Breast epithelium (tissue), 4 donors: ENCODE data around the gene EPHA3. TPM values are rescaled to one million over a fixed set of nuclear protein-coding genes. Genes with fewer than 3 reads are reported as not detected.

Experiments
- DNase-seq, 2 donors: peaks; one replicate each; pipeline ENCODE4 v3.0.0-alpha.2; 2019; ENCODE audit warnings: low spot score in 2 of 2
- H3K27ac ChIP-seq, 2 donors: fragments of 200-600 bp; sonication (generic) in 1 of 2; one replicate each; pipeline ENCODE4 v1.5.1; 2016 to 2019; ENCODE audit warnings: mild to moderate bottlenecking in 1 of 2
- H3K27me3 ChIP-seq, 2 donors: fragments of 200-600 bp; sonication (generic) in 1 of 2; one replicate each; pipeline versions ENCODE4 v1.5.1 to v1.6.0; 2017 to 2019; ENCODE audit warnings: control low read depth in 1 of 2, mild to moderate bottlenecking in 1 of 2
- H3K36me3 ChIP-seq: fragments of 200-600 bp; one replicate; pipeline ENCODE4 v1.5.1; 2019
- H3K4me1 ChIP-seq, 2 donors: fragments of 200-600 bp; sonication (generic); one replicate each; pipeline ENCODE4 v1.5.1; 2016 to 2019; ENCODE audit warnings: control low read depth in 1 of 2
- H3K4me3 ChIP-seq, 3 donors: fragments of 200-600 bp; sonication (generic); 1 replicate in 2 of 3; 2 replicates in 1 of 3; pipeline ENCODE4 v1.5.1; 2016 to 2019; ENCODE audit warnings: mild to moderate bottlenecking in 3 of 3, moderate library complexity in 2 of 3
- H3K9me3 ChIP-seq, 2 donors: fragments of 200-600 bp; sonication (generic) in 1 of 2; one replicate each; pipeline ENCODE4 v1.5.1; 2016 to 2019; ENCODE audit warnings: control low read depth in 1 of 2
- POLR2A ChIP-seq: fragments of 450-650 bp; IDR thresholded peaks from one replicate; pipeline ENCODE4 v1.6.1; 2016; ENCODE audit warnings: antibody characterized with exemption, mild to moderate bottlenecking, moderate library complexity
- POLR2AphosphoS5 ChIP-seq, 3 donors: sonication (generic); formaldehyde crosslinking; IDR thresholded peaks; one replicate each; pipeline ENCODE4 v1.6.1; 2017; ENCODE audit warnings: antibody characterized with exemption in 3 of 3
- intact Hi-C: fragments of 100-400 bp; cut with DNase I; formaldehyde crosslinking; loops from one replicate; pipeline ENCODE4 v1.15.1; 2023; ENCODE audit warnings: low total_unique reads
- total RNA-seq, 3 donors: library from RNA; depleted of rRNA; stranded (reverse); fragments of >200 nt; gene quantifications; one replicate each; pipeline ENCODE4 v1.1.0, GENCODE V29; 2016
- TF ChIP-seq, protein P1 (sequence below), 3 donors: fragments of 450-650 bp; IDR thresholded peaks; one replicate each; pipeline ENCODE4 v1.5.1; 2016 to 2017; ENCODE audit warnings: antibody characterized with exemption in 3 of 3, mild to moderate bottlenecking in 3 of 3, moderate library complexity in 3 of 3

EPHA3 gene
- total RNA-seq, 3 donors from 2014 or later = 1.0 to 3.9 (median 3.7) TPM

DNA sequence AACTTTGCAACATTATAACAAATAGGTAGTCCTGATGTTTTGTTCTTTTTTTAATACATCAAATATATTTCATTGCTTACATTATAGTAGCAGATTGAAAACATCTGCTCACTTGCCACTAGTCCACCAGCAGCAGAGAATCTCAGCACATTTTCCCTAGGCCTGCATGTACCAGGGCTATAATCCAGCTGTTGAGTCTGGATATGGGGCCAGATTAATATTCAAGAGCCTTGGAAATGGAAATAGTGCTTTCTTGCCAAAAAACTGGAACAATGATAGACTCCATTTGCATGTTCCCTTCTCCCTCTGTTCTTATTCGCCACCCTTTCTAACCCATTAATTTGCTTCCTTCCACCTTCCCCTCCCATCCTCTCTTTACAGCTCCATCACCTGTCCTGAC lies 288.0 kb downstream of the EPHA3 start:
- intact Hi-C loops = no loop called here

GRCh38 chr3:89395996-89396395 lies 288.6 kb downstream of the EPHA3 start:
- Histone ChIP-seq H3K4me1 (no peaks in the 10 kb centered on the region), H3K9me3 (no peaks in the 10 kb centered on the region), H3K36me3 (no peaks in the 10 kb centered on the region), H3K27me3 (no peaks in the 10 kb centered on the region), H3K27ac (no peak overlapping the region), H3K4me3 (no peak overlapping the region)
- DNase-seq = no peak
- intact Hi-C loops = no loop called here
- no peak for TF ChIP-seq POLR2A
- no peak for TF ChIP-seq POLR2AphosphoS5 (IDR thresholded peaks at IDR 0.05)
- TF ChIP-seq, protein P1, sequence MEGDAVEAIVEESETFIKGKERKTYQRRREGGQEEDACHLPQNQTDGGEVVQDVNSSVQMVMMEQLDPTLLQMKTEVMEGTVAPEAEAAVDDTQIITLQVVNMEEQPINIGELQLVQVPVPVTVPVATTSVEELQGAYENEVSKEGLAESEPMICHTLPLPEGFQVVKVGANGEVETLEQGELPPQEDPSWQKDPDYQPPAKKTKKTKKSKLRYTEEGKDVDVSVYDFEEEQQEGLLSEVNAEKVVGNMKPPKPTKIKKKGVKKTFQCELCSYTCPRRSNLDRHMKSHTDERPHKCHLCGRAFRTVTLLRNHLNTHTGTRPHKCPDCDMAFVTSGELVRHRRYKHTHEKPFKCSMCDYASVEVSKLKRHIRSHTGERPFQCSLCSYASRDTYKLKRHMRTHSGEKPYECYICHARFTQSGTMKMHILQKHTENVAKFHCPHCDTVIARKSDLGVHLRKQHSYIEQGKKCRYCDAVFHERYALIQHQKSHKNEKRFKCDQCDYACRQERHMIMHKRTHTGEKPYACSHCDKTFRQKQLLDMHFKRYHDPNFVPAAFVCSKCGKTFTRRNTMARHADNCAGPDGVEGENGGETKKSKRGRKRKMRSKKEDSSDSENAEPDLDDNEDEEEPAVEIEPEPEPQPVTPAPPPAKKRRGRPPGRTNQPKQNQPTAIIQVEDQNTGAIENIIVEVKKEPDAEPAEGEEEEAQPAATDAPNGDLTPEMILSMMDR (IDR thresholded peaks at IDR 0.05) = no peak

More for the DNA sequence above, 288.0 kb downstream of the EPHA3 start:
- Histone ChIP-seq H3K4me3 (no peak overlapping the region), H3K27ac (no peak overlapping the region), H3K27me3 (no peaks in the 10 kb centered on the region), H3K36me3 (no peaks in the 10 kb centered on the region), H3K4me1 (no peaks in the 10 kb centered on the region), H3K9me3 (no peaks in the 10 kb centered on the region)
- TF ChIP-seq POLR2AphosphoS5 (IDR thresholded peaks at IDR 0.05) = no peak
- no peak for TF ChIP-seq POLR2A
- TF ChIP-seq, protein P1 (IDR thresholded peaks at IDR 0.05) = no peak
- DNase-seq = no peak

- H3K4me1 ChIP-seq = no peaks in the 10 kb centered on the region
- TF ChIP-seq POLR2AphosphoS5 (IDR thresholded peaks at IDR 0.05) (no peak), POLR2A (no peak)
- TF ChIP-seq, protein P1 (IDR thresholded peaks at IDR 0.05) = no peak
- intact Hi-C loops = no loop called here
- DNase-seq = no peak
- H3K9me3 ChIP-seq = no peaks in the 10 kb centered on the region
- no peak overlapping the region for H3K27ac ChIP-seq
- no peak overlapping the region for H3K4me3 ChIP-seq
- no peaks in the 10 kb centered on the region for H3K36me3 ChIP-seq
- H3K27me3 ChIP-seq = no peaks in the 10 kb centered on the region
Measured at GRCh38 chr3:89402051-89402450, 294.6 kb downstream of the EPHA3 start.

GRCh38 chr3:89405176-89405575 lies 297.8 kb downstream of the EPHA3 start:
- H3K4me3 ChIP-seq = no peak overlapping the region
- intact Hi-C loops = no loop called here
- H3K9me3 ChIP-seq = no peaks in the 10 kb centered on the region
- H3K27ac ChIP-seq = no peak overlapping the region
- DNase-seq = no peak
- TF ChIP-seq POLR2A = no peak
- no peak for TF ChIP-seq POLR2AphosphoS5 (IDR thresholded peaks at IDR 0.05)
- TF ChIP-seq, protein P1 (IDR thresholded peaks at IDR 0.05) = no peak
- H3K36me3 ChIP-seq = no peaks in the 10 kb centered on the region
- no peaks in the 10 kb centered on the region for H3K27me3 ChIP-seq
- H3K4me1 ChIP-seq = no peaks in the 10 kb centered on the region

DNA sequence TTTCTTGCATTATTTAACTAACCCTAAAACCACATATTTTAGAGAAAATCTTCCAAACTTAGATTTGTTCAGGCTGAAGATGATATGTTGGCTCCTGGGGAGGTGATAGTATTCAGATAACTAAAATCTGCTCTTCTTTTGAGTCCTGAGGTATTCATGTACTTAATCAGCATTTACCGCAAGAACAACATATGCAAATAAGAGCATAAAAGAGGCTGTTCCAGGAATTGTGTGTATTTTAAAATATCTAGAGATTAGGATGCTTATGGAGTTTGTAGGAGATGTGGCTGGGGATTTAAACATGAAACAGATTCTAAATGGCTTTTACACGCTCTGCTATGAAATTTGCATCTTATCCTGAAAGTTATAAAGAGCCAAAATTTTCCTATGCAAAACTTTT lies 298.2 kb downstream of the EPHA3 start:
- intact Hi-C loops = no loop called here
- no peak overlapping the region for H3K4me3 ChIP-seq
- H3K4me1 ChIP-seq = no peaks in the 10 kb centered on the region
- H3K27me3 ChIP-seq = no peaks in the 10 kb centered on the region
- TF ChIP-seq, protein P1 (IDR thresholded peaks at IDR 0.05) = no peak
- TF ChIP-seq POLR2AphosphoS5 (IDR thresholded peaks at IDR 0.05) (no peak), POLR2A (no peak)
- H3K27ac ChIP-seq = no peak overlapping the region
- no peaks in the 10 kb centered on the region for H3K9me3 ChIP-seq
- no peaks in the 10 kb centered on the region for H3K36me3 ChIP-seq
- no peak for DNase-seq
